Measurements from ENCODE around the gene LCE3A. TPM values are rescaled to one million over a fixed set of nuclear protein-coding genes. Genes with fewer than 3 reads are reported as not detected.

LCE3A gene
- total RNA-seq, 1 donor from 2014 or later = not detected

DNA sequence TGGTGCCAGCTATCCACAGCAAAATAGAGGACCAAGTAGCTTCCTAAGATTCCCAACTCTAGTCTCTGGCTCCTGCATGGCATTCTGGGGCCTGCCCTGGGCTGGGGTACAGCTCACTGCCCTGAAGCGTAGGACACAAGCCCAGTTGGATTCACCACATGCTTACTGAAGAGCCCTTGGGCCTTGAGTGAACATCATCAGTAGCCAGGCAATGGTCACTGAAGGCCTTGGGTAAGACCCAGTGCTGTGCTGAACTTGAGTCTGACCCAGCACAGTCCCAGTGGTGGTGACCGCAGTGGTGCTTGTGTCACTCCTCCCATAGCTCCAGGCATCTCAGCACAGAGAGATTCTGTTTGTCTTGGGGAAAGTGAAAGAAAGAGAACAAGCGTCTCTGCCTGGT lies 7.7 kb upstream of the LCE3A start:
- Histone ChIP-seq H3K4me3 (no peak overlapping the region), H3K4me1 (no peaks in the 10 kb centered on the region), H3K27me3 (ENCODE audit: low read depth) (peaks cover 4% of the 10 kb centered on the region), H3K27ac (replicated peaks) (no peak overlapping the region), H3K9me3 (replicated peaks) (peaks cover 51% of the 10 kb centered on the region), H3K36me3 (no peaks in the 10 kb centered on the region)
- intact Hi-C loops (cut with micrococcal nuclease) = no loop called here
- no peak for DNase-seq
- no peak for TF ChIP-seq CTCF (IDR thresholded peaks at IDR 0.05; ENCODE audit: borderline replicate concordance)

DNA sequence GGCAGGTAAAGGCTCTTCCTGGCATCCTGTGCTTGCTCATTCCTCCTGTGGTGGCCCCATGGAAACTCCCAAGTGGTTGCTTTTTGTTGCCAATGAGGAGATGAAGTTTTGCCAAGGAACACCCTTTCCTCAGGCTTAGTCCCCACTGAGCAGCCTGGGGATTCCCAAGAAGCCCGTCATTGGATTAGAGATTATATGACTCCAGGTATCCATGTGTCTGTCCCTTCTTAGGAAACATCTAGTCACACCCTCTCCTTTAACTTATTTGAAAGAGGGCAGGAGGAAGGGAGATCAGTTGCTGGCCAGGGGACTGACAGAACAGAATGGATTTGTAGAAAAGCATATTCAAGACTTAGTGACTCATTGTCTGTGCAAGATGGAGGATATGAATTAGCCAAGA lies 3.8 kb upstream of the LCE3A start:
- intact Hi-C loops (cut with micrococcal nuclease) = no loop called here
- no peak overlapping the region for H3K27ac ChIP-seq (replicated peaks)
- peaks cover 16% of the 10 kb centered on the region for H3K9me3 ChIP-seq (replicated peaks)
- no peak overlapping the region for H3K4me3 ChIP-seq
- TF ChIP-seq CTCF (IDR thresholded peaks at IDR 0.05; ENCODE audit: borderline replicate concordance) = no peak
- DNase-seq = no peak
- H3K36me3 ChIP-seq = no peaks in the 10 kb centered on the region
- H3K27me3 ChIP-seq (ENCODE audit: low read depth) = peaks cover 27% of the 10 kb centered on the region
- H3K4me1 ChIP-seq = no peaks in the 10 kb centered on the region

DNA sequence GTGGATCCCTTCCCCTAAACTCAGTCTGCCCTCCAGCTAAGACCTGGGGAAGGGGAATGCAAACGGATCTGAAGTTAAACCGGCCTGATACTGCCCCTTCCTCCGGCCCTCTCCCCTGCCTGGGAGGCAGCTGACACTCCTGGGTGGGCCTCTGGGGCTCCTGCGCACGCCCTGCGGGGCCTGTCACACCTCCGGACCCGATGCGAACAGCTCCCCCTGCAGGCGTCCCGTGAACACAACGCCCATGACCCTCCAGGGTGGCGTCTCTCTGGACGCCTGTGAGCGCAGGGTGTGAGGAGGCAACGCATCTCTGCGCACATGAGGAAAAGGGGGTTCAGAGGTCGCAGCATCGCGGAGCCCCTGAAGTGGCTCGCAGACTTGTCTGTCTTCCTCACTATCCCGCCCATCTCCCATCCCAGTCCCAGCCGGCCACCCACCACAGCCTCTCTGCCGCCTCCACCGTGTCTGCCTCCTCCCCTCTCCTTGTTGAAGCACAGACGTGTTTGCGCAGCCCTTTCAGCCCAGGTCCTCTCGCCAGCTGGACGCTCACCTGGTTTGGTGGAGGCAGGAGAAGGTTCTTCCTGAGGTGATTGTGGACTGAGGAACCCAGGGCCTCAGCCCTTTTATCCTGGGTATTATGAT lies 421 bp upstream of the LCE3A start:
- intact Hi-C loops (cut with micrococcal nuclease) = no loop called here
- H3K4me1 ChIP-seq = no peaks in the 10 kb centered on the region
- no peak overlapping the region for H3K27ac ChIP-seq (replicated peaks)
- peaks cover 27% of the 10 kb centered on the region for H3K27me3 ChIP-seq (ENCODE audit: low read depth)
- no peak overlapping the region for H3K4me3 ChIP-seq
- no peak for TF ChIP-seq CTCF (IDR thresholded peaks at IDR 0.05; ENCODE audit: borderline replicate concordance)
- H3K36me3 ChIP-seq = no peaks in the 10 kb centered on the region
- peaks cover 26% of the 10 kb centered on the region for H3K9me3 ChIP-seq (replicated peaks)
- no peak for DNase-seq

DNA sequence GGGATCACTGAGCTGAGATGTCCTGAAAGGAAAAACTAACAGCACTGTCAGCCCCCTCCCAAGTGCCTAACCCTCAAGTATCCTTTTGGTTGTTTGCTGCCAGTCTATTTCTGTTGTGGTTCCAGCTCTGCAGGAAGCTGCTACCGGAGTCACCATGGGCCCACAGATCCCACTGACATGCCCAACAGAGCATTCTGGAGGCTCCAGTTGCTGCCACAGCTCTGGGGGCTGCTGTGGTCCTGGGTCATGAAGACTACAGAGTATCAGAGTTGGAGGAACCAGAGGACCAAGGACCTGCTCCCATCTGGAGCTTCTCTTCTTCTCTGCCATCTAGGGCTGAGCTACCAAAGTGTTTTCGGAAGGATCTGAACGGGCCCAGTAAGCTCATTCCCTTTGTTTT lies 910 bp downstream of the LCE3A start:
- peaks cover 38% of the 10 kb centered on the region for H3K9me3 ChIP-seq (replicated peaks)
- intact Hi-C loops (cut with micrococcal nuclease) = no loop called here
- H3K36me3 ChIP-seq = no peaks in the 10 kb centered on the region
- no peak overlapping the region for H3K4me3 ChIP-seq
- H3K27me3 ChIP-seq (ENCODE audit: low read depth) = peaks cover 27% of the 10 kb centered on the region
- H3K4me1 ChIP-seq = no peaks in the 10 kb centered on the region
- no peak for DNase-seq
- H3K27ac ChIP-seq (replicated peaks) = no peak overlapping the region
- TF ChIP-seq CTCF (IDR thresholded peaks at IDR 0.05; ENCODE audit: borderline replicate concordance) = no peak

GRCh38 chr1:152613511-152613910 lies 9.4 kb downstream of the LCE3A start, which contains the start of gene LCE3B:
TSS of gene LCE3B (plus strand) at chr1:152613811. CDS start at chr1:152613811, 0 bp downstream.
- no peaks in the 10 kb centered on the region for H3K4me1 ChIP-seq
- no peak within 1 kb of the TSS for H3K4me3 ChIP-seq
- intact Hi-C loops (cut with micrococcal nuclease) = no loop called here
- DNase-seq = no peak
- no peak within 1 kb of the TSS for H3K27ac ChIP-seq (replicated peaks)
- TF ChIP-seq CTCF (IDR thresholded peaks at IDR 0.05; ENCODE audit: borderline replicate concordance) = no peak
- H3K9me3 ChIP-seq (replicated peaks) = peaks cover 20% of the 10 kb centered on the region
- no peaks in the 10 kb centered on the region for H3K36me3 ChIP-seq
- peaks cover 17% of the 10 kb centered on the region for H3K27me3 ChIP-seq (ENCODE audit: low read depth)

Measured in left ventricle myocardium inferior (tissue), 1 donor.